GM12864 (cell line): Measurements from ENCODE around the gene MYO7B.

ENCODE experiments used
- DNase-seq: peaks from one replicate; pipeline ENCODE4 v3.0.0-alpha.2; 2011; ENCODE audit warnings: low read depth
- H3K4me3 ChIP-seq: 2 replicates; pipeline ENCODE4 v1.5.1; 2011; ENCODE audit warnings: mild to moderate bottlenecking, low read depth, low read length, control low read depth
- CTCF ChIP-seq: IDR thresholded peaks from 2 replicates; pipeline ENCODE4 v1.5.1; 2011; ENCODE audit warnings: low read depth, mild to moderate bottlenecking, moderate library complexity, low read length, control low read depth, inconsistent platforms; ENCODE audit errors: missing control alignments

The MYO7B gene

GRCh38 chr2:127562936-127563335 is 27.5 kb downstream of the MYO7B start:
- TF ChIP-seq CTCF = no peak
- H3K4me3 ChIP-seq = no peak overlapping the region
- no peak for DNase-seq

DNA sequence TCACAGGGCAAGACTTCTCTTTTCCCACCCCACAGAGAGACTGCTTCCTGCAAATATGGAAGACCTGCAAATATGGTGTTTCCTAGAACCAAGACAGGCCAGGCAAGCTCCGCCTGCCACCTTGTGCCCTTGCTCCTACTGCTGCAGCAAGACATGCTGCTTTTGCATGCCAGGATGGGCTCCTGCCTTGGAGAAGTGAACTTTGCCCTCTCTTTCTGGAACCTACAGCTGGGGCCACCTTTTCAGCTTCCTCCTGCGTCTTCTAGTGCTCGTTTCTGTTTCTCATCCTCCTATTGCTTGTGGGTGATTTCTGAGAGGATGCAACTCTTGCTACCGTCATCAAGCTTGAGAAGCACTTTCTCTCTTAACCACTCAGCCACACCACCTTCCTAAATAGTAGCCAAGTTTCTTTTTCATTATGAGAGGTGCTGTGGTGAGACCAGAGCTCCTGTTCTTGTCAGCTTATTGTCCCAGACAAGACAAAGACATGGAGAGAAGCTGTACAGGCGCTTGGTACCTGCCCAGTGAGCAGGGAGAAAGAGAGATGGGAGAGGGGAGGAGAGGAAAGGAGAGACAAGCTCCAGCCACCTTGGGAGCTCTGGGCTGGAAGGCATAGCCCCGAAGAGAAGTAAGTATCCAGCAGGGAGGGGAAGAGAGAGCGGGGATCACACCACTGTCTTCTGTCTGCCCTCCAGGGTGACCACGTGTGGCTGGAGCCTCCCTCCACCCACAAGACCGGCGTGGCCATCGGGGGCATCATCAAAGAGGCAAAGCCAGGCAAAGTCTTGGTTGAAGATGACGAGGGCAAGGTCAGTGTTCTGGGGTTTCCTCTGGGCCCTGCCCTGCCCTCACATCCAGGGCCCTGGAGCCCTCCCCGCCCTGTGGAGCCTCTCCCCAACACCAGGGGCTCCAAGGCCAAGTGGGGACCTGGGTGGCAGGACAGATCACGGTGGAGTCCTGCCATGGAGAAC is 28.3 kb downstream of the MYO7B start:
- no peak for TF ChIP-seq CTCF
- H3K4me3 ChIP-seq = peak overlapping the region; percentile 0; the same call in 1 of the 2 replicates
- DNase-seq = peak; percentile 90

GRCh38 chr2:127564429-127565260 is 29.2 kb downstream of the MYO7B start:
- TF ChIP-seq CTCF = no peak
- no peak for DNase-seq
- peak overlapping the region; percentile 0; the same call in 1 of the 2 replicates for H3K4me3 ChIP-seq

- TF ChIP-seq CTCF = no peak
- DNase-seq = no peak
- H3K4me3 ChIP-seq = no peak overlapping the region
Observed at GRCh38 chr2:127565261-127566138, 30.0 kb downstream of the MYO7B start.

GRCh38 chr2:127566139-127566417 is 30.6 kb downstream of the MYO7B start:
- no peak overlapping the region for H3K4me3 ChIP-seq
- no peak for TF ChIP-seq CTCF
- no peak for DNase-seq

GRCh38 chr2:127566576-127566975 is 31.1 kb downstream of the MYO7B start:
- no peak overlapping the region for H3K4me3 ChIP-seq
- no peak for DNase-seq
- no peak for TF ChIP-seq CTCF
